ENCODE measurements around the gene DPH2. TPM values are rescaled to one million over a fixed set of nuclear protein-coding genes. Genes with fewer than 3 reads are reported as not detected.

Gene DPH2
- total RNA-seq, 2 experiments from 2014 or later, result 10.3 to 12.0 TPM

- CTCF ChIA-PET, result interaction anchor here (0.5 to 1.3 kb wide), 2 partner anchors 10 to 16 kb away, joined by 3 to 6 read pairs; no protein-coding TSS in a partner anchor
- POLR2A ChIA-PET, result interaction anchor here (0.8 kb wide), 1 partner anchor 19 kb away, joined by 3 read pairs; the partner anchor contains the start of gene DPH2
- peaks cover 11% of the 10 kb centered on the region for H3K36me3 ChIP-seq (ENCODE audit: insufficient read depth, low read length)
- H3K36me3 Mint-ChIP-seq (ENCODE audit: low read depth), result peaks cover 9% of the 10 kb centered on the region
- no peaks in the 10 kb centered on the region for H3K27me3 Mint-ChIP-seq
- no peak overlapping the region for H3K4me3 Mint-ChIP-seq
- DNase-seq (no peak), ATAC-seq (ENCODE audit: poor library complexity) (no peak)
- H3K9me3 ChIP-seq (ENCODE audit: control insufficient read depth in 1 of 2, insufficient read depth in 1 of 2, low read length in 2 of 2), result no peaks in the 10 kb centered on the region
- H3K4me1 Mint-ChIP-seq (ENCODE audit: low read depth), result peaks cover 41% of the 10 kb centered on the region
- no peak overlapping the region for H3K4me3 ChIP-seq (ENCODE audit: low read length)
- H3K4me1 ChIP-seq (ENCODE audit: insufficient read depth, low read length), result peaks cover 21% of the 10 kb centered on the region
- intact Hi-C loops (cut with DNase I, micrococcal nuclease), result no loop called here
- no peak overlapping the region for H3K27ac ChIP-seq (ENCODE audit: low read depth in 1 of 2, low read length in 2 of 2)
- no peak overlapping the region for H3K27ac Mint-ChIP-seq
- no peaks in the 10 kb centered on the region for H3K27me3 ChIP-seq (ENCODE audit: control insufficient read depth in 1 of 2, insufficient read depth in 2 of 2, low read length in 2 of 2)
- H3K9me3 Mint-ChIP-seq, result no peaks in the 10 kb centered on the region
- no peak for TF ChIP-seq CTCF (IDR thresholded peaks at IDR 0.05)
Observed at GRCh38 chr1:43951021-43951985, 18.5 kb upstream of the DPH2 start.

- CTCF ChIA-PET, result interaction anchor here (1.3 kb wide), 1 partner anchor 18 kb away, joined by 4 read pairs; no protein-coding TSS in a partner anchor
- H3K4me1 Mint-ChIP-seq (ENCODE audit: low read depth), result peaks cover 34% of the 10 kb centered on the region
- H3K36me3 Mint-ChIP-seq (ENCODE audit: low read depth), result peaks cover 20% of the 10 kb centered on the region
- Histone ChIP-seq H3K27ac (ENCODE audit: low read depth in 1 of 2, low read length in 2 of 2) (no peak overlapping the region), H3K27me3 (ENCODE audit: control insufficient read depth in 1 of 2, insufficient read depth in 2 of 2, low read length in 2 of 2) (no peaks in the 10 kb centered on the region), H3K4me1 (ENCODE audit: insufficient read depth, low read length) (peaks cover 10% of the 10 kb centered on the region), H3K9me3 (ENCODE audit: control insufficient read depth in 1 of 2, insufficient read depth in 1 of 2, low read length in 2 of 2) (no peaks in the 10 kb centered on the region), H3K4me3 (ENCODE audit: low read length) (no peak overlapping the region), H3K36me3 (ENCODE audit: insufficient read depth, low read length) (peaks cover 25% of the 10 kb centered on the region)
- H3K27me3 Mint-ChIP-seq, result no peaks in the 10 kb centered on the region
- no peak overlapping the region for H3K4me3 Mint-ChIP-seq
- POLR2A ChIA-PET, result no interaction called here
- no peaks in the 10 kb centered on the region for H3K9me3 Mint-ChIP-seq
- TF ChIP-seq CTCF (IDR thresholded peaks at IDR 0.05), result no peak
- DNase-seq (no peak), ATAC-seq (ENCODE audit: poor library complexity) (no peak)
- H3K27ac Mint-ChIP-seq, result no peak overlapping the region
- intact Hi-C loops (cut with DNase I, micrococcal nuclease), result no loop called here
Observed at GRCh38 chr1:43952731-43953346, 17.0 kb upstream of the DPH2 start.

GRCh38 chr1:43953361-43953760 is 16.4 kb upstream of the DPH2 start:
- DNase-seq (no peak), ATAC-seq (ENCODE audit: poor library complexity) (no peak)
- H3K4me1 ChIP-seq (ENCODE audit: insufficient read depth, low read length), result peaks cover 4% of the 10 kb centered on the region
- H3K4me3 ChIP-seq (ENCODE audit: low read length), result no peak overlapping the region
- no peak overlapping the region for H3K27ac ChIP-seq (ENCODE audit: low read depth in 1 of 2, low read length in 2 of 2)
- Mint-ChIP-seq H3K36me3 (ENCODE audit: low read depth) (peaks cover 26% of the 10 kb centered on the region), H3K27me3 (no peaks in the 10 kb centered on the region), H3K27ac (no peak overlapping the region), H3K4me1 (ENCODE audit: low read depth) (peaks cover 29% of the 10 kb centered on the region), H3K4me3 (no peak overlapping the region), H3K9me3 (no peaks in the 10 kb centered on the region)
- CTCF ChIA-PET, result interaction anchor here (1.3 kb wide), 1 partner anchor 19 kb away, joined by 4 read pairs; no protein-coding TSS in a partner anchor
- H3K36me3 ChIP-seq (ENCODE audit: insufficient read depth, low read length), result peaks cover 29% of the 10 kb centered on the region
- POLR2A ChIA-PET, result no interaction called here
- intact Hi-C loops (cut with DNase I, micrococcal nuclease), result no loop called here
- H3K9me3 ChIP-seq (ENCODE audit: control insufficient read depth in 1 of 2, insufficient read depth in 1 of 2, low read length in 2 of 2), result no peaks in the 10 kb centered on the region
- TF ChIP-seq CTCF (IDR thresholded peaks at IDR 0.05), result no peak
- H3K27me3 ChIP-seq (ENCODE audit: control insufficient read depth in 1 of 2, insufficient read depth in 2 of 2, low read length in 2 of 2), result no peaks in the 10 kb centered on the region

All from CD4-positive, alpha-beta T cell (primary cell).